Cardiac muscle cell (in vitro differentiated cells and primary cell): Measurements from ENCODE around the gene OLFM4. TPM values are rescaled to one million over a fixed set of nuclear protein-coding genes. Genes with fewer than 3 reads are reported as not detected.
A peak's percentile ranks its signal among the peaks of the same experiment; 100 is the strongest.

Experiments
- DNase-seq, 2 donors: peaks; one replicate each; pipeline versions ENCODE4 v3.0.0 to v3.0.0-alpha.2; 2010 to 2017; ENCODE audit warnings: low read depth in 1 of 2, low spot score in 1 of 2
- H3K27ac ChIP-seq: fragments of 200-600 bp; sonication (generic); 2 replicates; pipeline ENCODE4 v1.5.1; 2016
- H3K27me3 ChIP-seq: fragments of 200-600 bp; sonication (generic); 2 replicates; pipeline ENCODE4 v1.6.0; 2016; ENCODE audit warnings: control low read depth
- H3K36me3 ChIP-seq: fragments of 200-600 bp; sonication (generic); 2 replicates; pipeline ENCODE4 v1.5.1; 2016; ENCODE audit warnings: control low read depth
- H3K4me1 ChIP-seq: fragments of 200-600 bp; sonication (generic); 2 replicates; pipeline ENCODE4 v1.8.1; 2017; ENCODE audit warnings: low read depth, mild to moderate bottlenecking, mixed run types
- H3K4me3 ChIP-seq: fragments of 200-600 bp; sonication (generic); 2 replicates; pipeline ENCODE4 v1.5.1; 2016; ENCODE audit warnings: mild to moderate bottlenecking
- H3K9me3 ChIP-seq: fragments of 200-600 bp; sonication (generic); 2 replicates; pipeline ENCODE4 v1.5.1; 2017; ENCODE audit warnings: low read depth, mild to moderate bottlenecking, control low read depth
- CTCF ChIP-seq: IDR thresholded peaks from 2 replicates; pipeline ENCODE4 v1.5.1; 2012; ENCODE audit warnings: low read depth, mild to moderate bottlenecking, low read length
- polyA plus RNA-seq: library from polyadenylated mRNA; unstranded; fragments of >200 nt; fragmentation: Nextera tagmentation; extraction: Ambion mirVana; gene quantifications from 2 replicates; pipeline ENCODE4 v1.2.1, GENCODE V29; 2016
- total RNA-seq: library from RNA; depleted of rRNA; stranded (reverse); fragments of >200 nt; gene quantifications from 2 replicates; pipeline ENCODE4 v1.2.3, GENCODE V29; 2016

The OLFM4 gene
- total and polyA plus RNA-seq, 2 experiments from 2014 or later = not detected

GRCh38 chr13:53069800-53070199, 41.2 kb downstream of the OLFM4 start:
- TF ChIP-seq CTCF = no peak
- no peak for DNase-seq
- Histone ChIP-seq H3K36me3 (no peaks in the 10 kb centered on the region), H3K27ac (no peak overlapping the region), H3K9me3 (no peaks in the 10 kb centered on the region), H3K27me3 (no peaks in the 10 kb centered on the region), H3K4me1 (peaks cover 24% of the 10 kb centered on the region), H3K4me3 (no peak overlapping the region)

GRCh38 chr13:53073711-53074110, 45.1 kb downstream of the OLFM4 start:
- H3K36me3 ChIP-seq = no peaks in the 10 kb centered on the region
- peaks cover 27% of the 10 kb centered on the region for H3K4me1 ChIP-seq
- H3K4me3 ChIP-seq = no peak overlapping the region
- no peak overlapping the region for H3K27ac ChIP-seq
- no peak for TF ChIP-seq CTCF
- H3K9me3 ChIP-seq = no peaks in the 10 kb centered on the region
- DNase-seq = no peak
- H3K27me3 ChIP-seq = no peaks in the 10 kb centered on the region

- no peak for DNase-seq
- no peaks in the 10 kb centered on the region for H3K9me3 ChIP-seq
- no peaks in the 10 kb centered on the region for H3K27me3 ChIP-seq
- TF ChIP-seq CTCF = no peak
- no peak overlapping the region for H3K4me3 ChIP-seq
- no peaks in the 10 kb centered on the region for H3K36me3 ChIP-seq
- H3K4me1 ChIP-seq = peaks cover 24% of the 10 kb centered on the region
- H3K27ac ChIP-seq = no peak overlapping the region
Measured at GRCh38 chr13:53074114-53074513, 45.5 kb downstream of the OLFM4 start.

- H3K4me3 ChIP-seq = no peak overlapping the region
- peaks cover 24% of the 10 kb centered on the region for H3K4me1 ChIP-seq
- no peaks in the 10 kb centered on the region for H3K27me3 ChIP-seq
- no peaks in the 10 kb centered on the region for H3K36me3 ChIP-seq
- H3K9me3 ChIP-seq = no peaks in the 10 kb centered on the region
- TF ChIP-seq CTCF = no peak
- DNase-seq = peak in 1 of 2 donors; percentile 32
- peak overlapping the region; percentile 49 for H3K27ac ChIP-seq
Measured at GRCh38 chr13:53075356-53076041, 46.9 kb downstream of the OLFM4 start.

- H3K27me3 ChIP-seq = no peaks in the 10 kb centered on the region
- H3K4me3 ChIP-seq = no peak overlapping the region
- no peak for DNase-seq
- peaks cover 10% of the 10 kb centered on the region for H3K4me1 ChIP-seq
- no peaks in the 10 kb centered on the region for H3K9me3 ChIP-seq
- TF ChIP-seq CTCF = no peak
- no peak overlapping the region for H3K27ac ChIP-seq
- no peaks in the 10 kb centered on the region for H3K36me3 ChIP-seq
Measured at GRCh38 chr13:53079691-53080090, 51.1 kb downstream of the OLFM4 start.
